ENCODE measurements around the gene MYH9. TPM values are rescaled to one million over a fixed set of nuclear protein-coding genes. Genes with fewer than 3 reads are reported as not detected.
A peak's percentile ranks its signal among the peaks of the same experiment; 100 is the strongest.

MYH9 gene
- total and polyA plus RNA-seq, 4 donors: 32.3 to 150 (median 98.7) TPM

GRCh38 chr22:36379593-36380361 is 8.0 kb downstream of the MYH9 start:
- peaks cover 0 to 4% (median 0%) of the 10 kb centered on the region in 4 donors for H3K36me3 ChIP-seq (ENCODE audit: control insufficient read depth in 4 of 4, insufficient read depth in 3 of 4, low read depth in 1 of 4, low read length in 3 of 4)
- peak overlapping the region; percentile 6 to 14 for H3K27ac ChIP-seq (ENCODE audit: low read depth in 1 of 2, low read length in 2 of 2)

GRCh38 chr22:36378869-36379217 is 8.9 kb downstream of the MYH9 start:
- Histone ChIP-seq H3K27ac (ENCODE audit: low read depth in 1 of 2, low read length in 2 of 2) (peak overlapping the region in 1 of 2 donors; percentile 62), H3K4me3 (ENCODE audit: low read depth in 1 of 3, low read length in 3 of 3) (no peak overlapping the region), H3K4me1 (ENCODE audit: control insufficient read depth in 4 of 4, insufficient read depth in 4 of 4, low read length in 3 of 4) (peaks cover 15 to 55% (median 39%) of the 10 kb centered on the region in 4 donors), H3K36me3 (ENCODE audit: control insufficient read depth in 4 of 4, insufficient read depth in 3 of 4, low read depth in 1 of 4, low read length in 3 of 4) (peaks cover 0 to 4% (median 0%) of the 10 kb centered on the region in 4 donors), H3K9me3 (ENCODE audit: control insufficient read depth in 4 of 4, low read length in 3 of 4) (no peaks in the 10 kb centered on the region), H3K9ac (ENCODE audit: low read depth in 1 of 2, low read length in 2 of 2) (no peak overlapping the region), H3K27me3 (ENCODE audit: control insufficient read depth in 4 of 4, insufficient read depth in 4 of 4, low read length in 3 of 4) (no peaks in the 10 kb centered on the region)
- DNase-seq (ENCODE audit: low spot score): no peak
- 57% methylated on average over 5 of the region's 5 CpGs for WGBS
- TF ChIP-seq CTCF (IDR thresholded peaks at IDR 0.05; ENCODE audit: low read depth, low read length, missing input control) (no peak), REST (IDR thresholded peaks at IDR 0.05) (no peak), JUND (IDR thresholded peaks at IDR 0.05) (no peak), FOXA1 (IDR thresholded peaks at IDR 0.05) (no peak), ATF3 (IDR thresholded peaks at IDR 0.05) (no peak), MAX (IDR thresholded peaks at IDR 0.05) (no peak)

More at GRCh38 chr22:36379593-36380361, 8.0 kb downstream of the MYH9 start:
- TF ChIP-seq ZBTB33 (IDR thresholded peaks at IDR 0.05): no peak
- Histone ChIP-seq H3K9me3 (ENCODE audit: control insufficient read depth in 4 of 4, low read length in 3 of 4) (no peaks in the 10 kb centered on the region), H3K27me3 (ENCODE audit: control insufficient read depth in 4 of 4, insufficient read depth in 4 of 4, low read length in 3 of 4) (no peaks in the 10 kb centered on the region), H3K4me3 (ENCODE audit: low read depth in 1 of 3, low read length in 3 of 3) (no peak overlapping the region), H3K9ac (ENCODE audit: low read depth in 1 of 2, low read length in 2 of 2) (no peak overlapping the region), H3K4me1 (ENCODE audit: control insufficient read depth in 4 of 4, insufficient read depth in 4 of 4, low read length in 3 of 4) (peaks cover 10 to 53% (median 37%) of the 10 kb centered on the region in 4 donors)
- DNase-seq (ENCODE audit: low spot score): no peak
- 78% methylated on average over 16 of the region's 16 CpGs for WGBS
